Upper lobe of right lung (tissue), 1 donor: ENCODE measurements around the gene MTARC1. TPM values are rescaled to one million over a fixed set of nuclear protein-coding genes. Genes with fewer than 3 reads are reported as not detected.

ENCODE experiments used
- ATAC-seq: fragments of 200-7000 bp; cut with Tn5 transposase; one replicate; pipeline ENCODE4 v1.9.1; 2020; ENCODE audit warnings: mild to moderate bottlenecking, moderate library complexity
- DNase-seq: peaks from one replicate; pipeline ENCODE4 v3.0.0-alpha.2; 2020
- H3K27ac ChIP-seq: fragments of 200-600 bp; one replicate; pipeline ENCODE4 v1.8.0; 2022
- H3K27me3 ChIP-seq: fragments of 200-600 bp; one replicate; pipeline ENCODE4 v1.8.0; 2022; ENCODE audit warnings: mild to moderate bottlenecking
- H3K36me3 ChIP-seq: fragments of 200-600 bp; one replicate; pipeline ENCODE4 v1.8.0; 2022
- H3K4me1 ChIP-seq: fragments of 200-600 bp; one replicate; pipeline ENCODE4 v1.8.0; 2022
- H3K4me3 ChIP-seq: fragments of 200-600 bp; one replicate; pipeline ENCODE4 v1.8.0; 2022; ENCODE audit warnings: mild to moderate bottlenecking
- H3K9me3 ChIP-seq: fragments of 200-600 bp; one replicate; pipeline ENCODE4 v1.8.0; 2022
- CTCF ChIP-seq: fragments of 200-600 bp; IDR thresholded peaks from one replicate; pipeline ENCODE4 v1.8.0; 2022; ENCODE audit warnings: antibody characterized with exemption
- intact Hi-C: fragments of 100-400 bp; cut with DNase I; formaldehyde crosslinking; loops from one replicate; pipeline ENCODE4 v1.11.0; 2022
- long read RNA-seq: library from polyadenylated mRNA; unstranded; transcript quantifications from one replicate; pipeline ENCODE4 v2.0.0, GENCODE V29; 2021
- total RNA-seq: library from RNA; stranded (reverse); fragmentation: NEBNext Ultra II Directional; extraction: Animal tissue kit (Norgen Biotek cat#: 25700); gene quantifications from one replicate; pipeline ENCODE4 v1.2.1, GENCODE V29; 2021
- donor health status: DM: no; HTN: yes; CAD: no; lungs with severe emphysema.

Gene MTARC1
- 25.2 TPM for total RNA-seq
- long read RNA-seq, full-length matches to known transcripts: 31 of 43 reads
- long read RNA-seq, partial matches to known transcripts: 2 of 43 reads
- long read RNA-seq, other reads (novel, unspliced or antisense): 10 of 43 reads

GRCh38 chr1:220786337-220787068 lies at the start of gene MTARC1:
Gene MTARC1, plus strand, starts transcription at chr1:220786913. Its CDS starts 32 bp downstream, at chr1:220786945.
- peaks cover 31% of the 10 kb centered on the region for H3K4me1 ChIP-seq
- H3K9me3 ChIP-seq: no peaks in the 10 kb centered on the region
- peak within 1 kb of the TSS; percentile 60 for H3K27ac ChIP-seq
- H3K36me3 ChIP-seq: peaks cover 28% of the 10 kb centered on the region
- ATAC-seq: peak; percentile 83
- peak; percentile 89 for DNase-seq
- no peaks in the 10 kb centered on the region for H3K27me3 ChIP-seq
- peak; percentile 22 for TF ChIP-seq CTCF
- H3K4me3 ChIP-seq: peak within 1 kb of the TSS; percentile 49
- intact Hi-C loops: no loop called here

- ATAC-seq (no peak), DNase-seq (no peak)
- Histone ChIP-seq H3K27ac (no peak overlapping the region), H3K4me3 (no peak overlapping the region), H3K36me3 (no peaks in the 10 kb centered on the region), H3K27me3 (no peaks in the 10 kb centered on the region), H3K9me3 (no peaks in the 10 kb centered on the region), H3K4me1 (no peaks in the 10 kb centered on the region)
- intact Hi-C loops: no loop called here
- TF ChIP-seq CTCF: no peak
These were observed 45.4 kb upstream of the MTARC1 start for GRCh38 chr1:220741349-220741748.

GRCh38 chr1:220741825-220742224 lies 44.9 kb upstream of the MTARC1 start:
- DNase-seq: no peak
- H3K36me3 ChIP-seq: no peaks in the 10 kb centered on the region
- no peak overlapping the region for H3K4me3 ChIP-seq
- intact Hi-C loops: no loop called here
- no peaks in the 10 kb centered on the region for H3K9me3 ChIP-seq
- H3K27ac ChIP-seq: no peak overlapping the region
- TF ChIP-seq CTCF: no peak
- no peaks in the 10 kb centered on the region for H3K4me1 ChIP-seq
- H3K27me3 ChIP-seq: no peaks in the 10 kb centered on the region
- ATAC-seq: no peak

- Histone ChIP-seq H3K9me3 (no peaks in the 10 kb centered on the region), H3K4me1 (peaks cover 2% of the 10 kb centered on the region), H3K27me3 (no peaks in the 10 kb centered on the region), H3K36me3 (no peaks in the 10 kb centered on the region), H3K27ac (no peak overlapping the region), H3K4me3 (no peak overlapping the region)
- no peak for TF ChIP-seq CTCF
- ATAC-seq: no peak
- no peak for DNase-seq
- intact Hi-C loops: no loop called here
These were observed 44.2 kb upstream of the MTARC1 start for GRCh38 chr1:220742520-220742919.

GRCh38 chr1:220746851-220747250 lies 39.9 kb upstream of the MTARC1 start:
- H3K4me3 ChIP-seq: no peak overlapping the region
- H3K27me3 ChIP-seq: no peaks in the 10 kb centered on the region
- DNase-seq: no peak
- peaks cover 12% of the 10 kb centered on the region for H3K4me1 ChIP-seq
- no peak for TF ChIP-seq CTCF
- H3K27ac ChIP-seq: no peak overlapping the region
- intact Hi-C loops: no loop called here
- ATAC-seq: no peak
- H3K36me3 ChIP-seq: no peaks in the 10 kb centered on the region
- H3K9me3 ChIP-seq: no peaks in the 10 kb centered on the region
